Kidney (tissue), 14 donors: Measurements from ENCODE around the gene ANKRD29. TPM values are rescaled to one million over a fixed set of nuclear protein-coding genes. Genes with fewer than 3 reads are reported as not detected.

Source experiments
- DNase-seq, 5 donors: peaks; one replicate each; pipeline ENCODE4 v3.0.0-alpha.2; 2013 to 2020
- FAIRE-seq: peaks from 2 replicates; lab custom pipeline; 2012; peaks lifted over from hg19 to GRCh38; lab: Jason Lieb, UNC
- H3K27ac ChIP-seq, 2 donors: one replicate each; pipeline ENCODE4 v1.7.0; 2013; ENCODE audit warnings: low read depth in 2 of 2, low read length in 2 of 2, inconsistent platforms in 1 of 2
- H3K27me3 ChIP-seq: one replicate; pipeline ENCODE4 v1.7.1; 2013; ENCODE audit warnings: low read length, inconsistent platforms; ENCODE audit not compliant: control insufficient read depth, insufficient read depth
- H3K36me3 ChIP-seq, 3 donors: one replicate each; pipeline versions ENCODE4 v1.7.0 to v1.7.1; 2013; ENCODE audit warnings: low read length in 3 of 3, control low read depth in 1 of 3, inconsistent platforms in 1 of 3; ENCODE audit not compliant: insufficient read depth in 3 of 3, control insufficient read depth in 2 of 3
- H3K4me1 ChIP-seq, 3 donors: one replicate each; pipeline versions ENCODE4 v1.7.0 to v1.7.1; 2013; ENCODE audit warnings: low read length in 3 of 3, inconsistent platforms in 1 of 3, low read depth in 1 of 3; ENCODE audit not compliant: control insufficient read depth in 2 of 3, insufficient read depth in 2 of 3
- H3K4me3 ChIP-seq, 3 donors: one replicate each; pipeline versions ENCODE4 v1.7.0 to v1.8.1; 2013; ENCODE audit warnings: low read length in 3 of 3, control low read depth in 1 of 3, inconsistent platforms in 1 of 3
- H3K9ac ChIP-seq, 3 donors: one replicate each; pipeline versions ENCODE4 v1.7.0 to v1.7.1; 2013; ENCODE audit warnings: low read length in 3 of 3, control low read depth in 1 of 3, inconsistent platforms in 1 of 3
- H3K9me3 ChIP-seq, 3 donors: one replicate each; pipeline versions ENCODE4 v1.7.0 to v1.7.1; 2013; ENCODE audit warnings: low read length in 3 of 3, control low read depth in 1 of 3, inconsistent platforms in 1 of 3; ENCODE audit not compliant: control insufficient read depth in 2 of 3, insufficient read depth in 1 of 3
- intact Hi-C: fragments of 100-400 bp; cut with DNase I; formaldehyde crosslinking; loops from one replicate; pipeline ENCODE4 v1.11.1; 2022
- polyA plus RNA-seq: library from polyadenylated mRNA; stranded (reverse); fragments of 350-450 nt; fragmentation: Illumina TruSeq; extraction: RNeasy Lipid Tissue Mini Kit (QIAGEN cat#74804); gene quantifications from one replicate; pipeline ENCODE4 v1.2.3, GENCODE V29; 2014; ENCODE audit warnings: low read depth, low replicate concordance; ENCODE audit not compliant: insufficient read depth
- total RNA-seq: library from RNA; stranded (reverse); fragmentation: NEBNext Ultra II Directional; extraction: Animal tissue kit (Norgen Biotek cat#: 25700); gene quantifications from one replicate; pipeline ENCODE4 v1.2.1, GENCODE V29; 2021
- TF ChIP-seq, protein P1 (sequence below): IDR thresholded peaks from 3 replicates; pipeline ENCODE4 v1.5.1; 2012; ENCODE audit warnings: mild to moderate bottlenecking, moderate library complexity, borderline replicate concordance; ENCODE audit not compliant: insufficient read depth; ENCODE audit errors: extremely low read depth
- donor health status: control.
- donor health status: control.
- donor health status: control.
- donor health status: control.
- donor health status: control.
- donor health status: DM: yes; HTN: yes; CAD: no.
- donor health status: Normal renal cell carcinoma (clear cell type).

Gene ANKRD29
- total and polyA plus RNA-seq, 2 donors from 2014 or later: 4.9 to 5.2 TPM

DNA sequence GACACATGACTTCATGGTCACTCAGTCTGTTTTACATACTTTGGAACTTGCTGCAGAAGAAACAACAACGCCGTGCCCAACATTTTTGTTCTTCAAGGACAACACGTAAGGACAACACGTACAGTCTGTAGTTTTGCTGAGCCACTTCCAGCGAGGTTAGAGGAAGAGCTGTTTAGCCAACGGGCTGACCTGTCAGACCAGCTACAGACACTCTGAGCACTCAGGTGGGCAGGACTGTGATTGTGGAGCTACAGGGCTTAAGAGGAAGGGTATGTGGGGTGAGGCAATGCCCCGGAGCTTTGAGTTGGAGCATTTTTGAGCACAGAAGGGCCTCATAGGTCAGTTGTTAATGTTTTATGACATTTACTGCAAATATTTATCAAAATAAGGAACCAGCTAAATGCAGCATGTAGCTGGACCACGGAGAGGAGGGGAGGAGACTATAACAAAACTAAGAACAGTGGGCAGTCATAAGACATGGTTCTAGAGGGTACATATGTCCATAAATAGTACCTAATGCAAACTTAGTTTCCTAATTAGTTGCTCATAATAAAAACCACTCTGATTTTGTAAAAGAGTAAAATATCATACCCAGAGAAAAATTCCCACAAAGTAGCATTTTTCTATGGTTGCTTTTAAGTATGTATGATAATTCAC, 50.1 kb downstream of the ANKRD29 start:
- intact Hi-C loops: no loop called here
- FAIRE-seq (no peak), DNase-seq (no peak)
- Histone ChIP-seq H3K4me3 (no peak overlapping the region), H3K36me3 (no peaks in the 10 kb centered on the region), H3K27ac (no peak overlapping the region), H3K9ac (no peak overlapping the region), H3K9me3 (no peaks in the 10 kb centered on the region), H3K4me1 (peaks cover 0 to 3% (median 0%) of the 10 kb centered on the region in 3 donors), H3K27me3 (no peaks in the 10 kb centered on the region)
- TF ChIP-seq, protein P1, sequence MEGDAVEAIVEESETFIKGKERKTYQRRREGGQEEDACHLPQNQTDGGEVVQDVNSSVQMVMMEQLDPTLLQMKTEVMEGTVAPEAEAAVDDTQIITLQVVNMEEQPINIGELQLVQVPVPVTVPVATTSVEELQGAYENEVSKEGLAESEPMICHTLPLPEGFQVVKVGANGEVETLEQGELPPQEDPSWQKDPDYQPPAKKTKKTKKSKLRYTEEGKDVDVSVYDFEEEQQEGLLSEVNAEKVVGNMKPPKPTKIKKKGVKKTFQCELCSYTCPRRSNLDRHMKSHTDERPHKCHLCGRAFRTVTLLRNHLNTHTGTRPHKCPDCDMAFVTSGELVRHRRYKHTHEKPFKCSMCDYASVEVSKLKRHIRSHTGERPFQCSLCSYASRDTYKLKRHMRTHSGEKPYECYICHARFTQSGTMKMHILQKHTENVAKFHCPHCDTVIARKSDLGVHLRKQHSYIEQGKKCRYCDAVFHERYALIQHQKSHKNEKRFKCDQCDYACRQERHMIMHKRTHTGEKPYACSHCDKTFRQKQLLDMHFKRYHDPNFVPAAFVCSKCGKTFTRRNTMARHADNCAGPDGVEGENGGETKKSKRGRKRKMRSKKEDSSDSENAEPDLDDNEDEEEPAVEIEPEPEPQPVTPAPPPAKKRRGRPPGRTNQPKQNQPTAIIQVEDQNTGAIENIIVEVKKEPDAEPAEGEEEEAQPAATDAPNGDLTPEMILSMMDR: no peak

DNA sequence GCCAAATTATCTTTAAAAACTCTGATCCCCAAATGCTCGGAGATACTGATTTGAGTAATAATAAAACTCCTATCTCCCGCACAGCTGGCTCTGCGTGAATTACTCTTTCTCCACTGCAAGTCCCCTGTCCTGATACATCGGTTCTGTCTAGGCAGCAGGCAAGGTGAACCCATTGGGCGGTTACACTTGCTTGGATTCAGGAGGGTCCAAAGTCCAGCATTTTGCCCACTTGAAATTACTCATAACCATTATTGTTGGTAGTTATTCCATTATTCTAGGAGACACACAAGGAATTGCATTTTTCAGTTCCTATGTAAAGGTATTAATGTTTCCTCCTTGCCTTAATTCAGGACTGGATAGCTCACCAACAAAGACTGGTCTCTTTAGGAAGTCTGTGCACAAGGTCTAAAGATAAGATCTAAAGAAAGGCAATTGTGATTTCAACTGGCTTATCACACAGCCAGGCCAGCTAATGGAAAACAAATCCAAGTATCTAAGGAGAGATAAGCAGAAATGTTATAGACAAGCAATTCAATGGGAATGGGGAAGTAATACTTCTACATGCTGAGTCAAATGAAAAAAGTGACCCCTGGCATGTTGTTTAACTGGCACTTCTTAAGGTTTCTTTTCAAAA, 53.2 kb downstream of the ANKRD29 start:
- H3K27ac ChIP-seq: no peak overlapping the region
- intact Hi-C loops: no loop called here
- H3K4me3 ChIP-seq: no peak overlapping the region

DNA sequence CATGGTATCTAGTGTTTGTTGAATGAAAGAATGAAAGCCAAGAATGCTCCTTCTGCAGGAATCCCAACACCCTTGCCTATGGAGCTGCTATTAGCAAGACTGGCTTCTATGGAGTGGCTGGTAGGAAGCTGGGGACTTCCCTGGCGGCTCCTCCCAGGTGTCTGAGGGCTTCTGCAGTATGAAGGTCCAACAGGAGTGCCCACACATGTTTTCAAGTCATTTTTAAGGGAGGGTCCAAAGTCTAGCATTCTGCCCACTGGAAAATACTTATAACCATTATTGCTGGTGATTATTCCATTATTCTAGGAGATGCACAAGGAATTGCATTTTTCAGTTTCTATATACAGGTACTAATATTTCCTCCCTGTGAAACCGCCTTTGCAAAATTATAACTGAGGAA, 54.5 kb downstream of the ANKRD29 start:
- no peak for FAIRE-seq
- Histone ChIP-seq H3K27me3 (no peaks in the 10 kb centered on the region), H3K9ac (no peak overlapping the region), H3K4me1 (peaks cover 0 to 3% (median 0%) of the 10 kb centered on the region in 3 donors), H3K4me3 (no peak overlapping the region), H3K9me3 (no peaks in the 10 kb centered on the region), H3K36me3 (no peaks in the 10 kb centered on the region), H3K27ac (no peak overlapping the region)
- DNase-seq: no peak
- TF ChIP-seq, protein P1: no peak
- intact Hi-C loops: no loop called here

More for the DNA sequence above, 53.2 kb downstream of the ANKRD29 start:
- Histone ChIP-seq H3K27me3 (no peaks in the 10 kb centered on the region), H3K9me3 (no peaks in the 10 kb centered on the region), H3K4me1 (peaks cover 0 to 3% (median 0%) of the 10 kb centered on the region in 3 donors), H3K9ac (no peak overlapping the region), H3K36me3 (no peaks in the 10 kb centered on the region)
- DNase-seq: no peak
- TF ChIP-seq, protein P1: no peak
- no peak for FAIRE-seq
